ENCODE data around the gene ZBTB11.

DNA sequence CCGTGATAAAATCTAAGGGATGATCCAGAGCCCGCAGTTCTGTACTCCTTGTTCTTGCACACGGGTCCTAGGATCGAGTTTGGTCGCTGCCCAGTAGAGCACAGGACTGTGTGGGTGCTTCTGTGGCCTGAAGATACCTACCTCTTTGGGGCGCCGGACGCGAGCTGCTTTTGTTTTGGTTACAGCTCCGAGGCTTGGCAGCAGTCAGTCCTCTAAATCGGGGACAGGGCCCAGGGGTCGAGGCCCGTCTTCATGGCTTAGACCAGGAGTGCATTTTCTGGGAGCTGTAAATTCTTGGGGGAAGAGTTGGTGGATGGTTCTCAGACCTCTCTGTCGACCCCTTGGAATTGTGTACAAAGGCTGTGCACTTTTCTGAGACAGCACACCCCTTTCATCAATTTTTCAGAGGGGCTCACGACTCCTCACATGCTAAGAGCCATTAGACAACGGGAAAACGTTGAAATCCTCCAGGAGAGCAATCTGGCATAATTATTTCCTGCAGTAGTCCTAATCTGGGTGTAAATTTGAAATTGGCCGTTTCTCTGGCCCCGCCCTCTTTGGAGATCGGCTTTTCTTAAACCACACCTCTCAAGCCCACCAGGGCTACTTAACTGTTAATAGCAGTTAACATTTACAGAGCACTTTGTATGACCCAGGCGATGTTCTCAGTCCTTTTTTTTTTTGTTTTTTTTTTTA lies 48.4 kb upstream of the ZBTB11 start:
- TF ChIP-seq, protein P1, sequence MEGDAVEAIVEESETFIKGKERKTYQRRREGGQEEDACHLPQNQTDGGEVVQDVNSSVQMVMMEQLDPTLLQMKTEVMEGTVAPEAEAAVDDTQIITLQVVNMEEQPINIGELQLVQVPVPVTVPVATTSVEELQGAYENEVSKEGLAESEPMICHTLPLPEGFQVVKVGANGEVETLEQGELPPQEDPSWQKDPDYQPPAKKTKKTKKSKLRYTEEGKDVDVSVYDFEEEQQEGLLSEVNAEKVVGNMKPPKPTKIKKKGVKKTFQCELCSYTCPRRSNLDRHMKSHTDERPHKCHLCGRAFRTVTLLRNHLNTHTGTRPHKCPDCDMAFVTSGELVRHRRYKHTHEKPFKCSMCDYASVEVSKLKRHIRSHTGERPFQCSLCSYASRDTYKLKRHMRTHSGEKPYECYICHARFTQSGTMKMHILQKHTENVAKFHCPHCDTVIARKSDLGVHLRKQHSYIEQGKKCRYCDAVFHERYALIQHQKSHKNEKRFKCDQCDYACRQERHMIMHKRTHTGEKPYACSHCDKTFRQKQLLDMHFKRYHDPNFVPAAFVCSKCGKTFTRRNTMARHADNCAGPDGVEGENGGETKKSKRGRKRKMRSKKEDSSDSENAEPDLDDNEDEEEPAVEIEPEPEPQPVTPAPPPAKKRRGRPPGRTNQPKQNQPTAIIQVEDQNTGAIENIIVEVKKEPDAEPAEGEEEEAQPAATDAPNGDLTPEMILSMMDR (IDR thresholded peaks at IDR 0.05), result no peak
- TF ChIP-seq POLR2A (IDR thresholded peaks at IDR 0.05), result no peak
